B cell (primary cell): ENCODE measurements around the gene CHST1. TPM values are rescaled to one million over a fixed set of nuclear protein-coding genes. Genes with fewer than 3 reads are reported as not detected.

Experiments
- ATAC-seq: fragments of 200-7000 bp; cut with Tn5 transposase; one replicate; pipeline ENCODE4 v1.10.0; 2021; ENCODE audit warnings: low read depth, mild to moderate bottlenecking, moderate number of reproducible peaks, moderate library complexity
- CTCF ChIA-PET: fragments of 350-600 bp; sonication (Branson Sonifier 250); formaldehyde crosslinking; loops from one replicate; lab custom pipeline; 2021; ENCODE audit warnings: antibody characterized with exemption, inconsistent platforms; lab: Charles Lee
- POLR2A ChIA-PET: fragments of 350-600 bp; sonication (Branson Sonifier 250); formaldehyde crosslinking; loops from one replicate; lab custom pipeline; 2021; ENCODE audit warnings: antibody characterized with exemption; lab: Charles Lee
- DNase-seq: peaks from one replicate; pipeline ENCODE4 v3.0.0; 2013
- H2AFZ ChIP-seq: 2 replicates; pipeline ENCODE4 v1.6.1; 2012; ENCODE audit warnings: mild to moderate bottlenecking, low read depth, low read length; ENCODE audit not compliant: insufficient read depth, poor library complexity, severe bottlenecking
- H3K27ac ChIP-seq, 2 donors: 1 replicate in 1 of 2; 2 replicates in 1 of 2; pipeline ENCODE4 v1.5.1; 2012 to 2013; ENCODE audit warnings: low read length in 2 of 2, mild to moderate bottlenecking in 2 of 2, moderate library complexity in 1 of 2
- H3K27me3 ChIP-seq, 4 experiments: fragments of 200-600 bp in 1 of 4; sonication (generic) in 1 of 4; replicated peaks in 1 of 4; 1 replicate in 2 of 4; 2 replicates in 2 of 4; pipeline versions ENCODE4 v1.6.1 to v1.7.0; 2013 to 2016; ENCODE audit warnings: low read length in 3 of 4, mild to moderate bottlenecking in 2 of 4, mixed read lengths in 1 of 4, moderate library complexity in 1 of 4; ENCODE audit not compliant: insufficient read depth in 4 of 4, control insufficient read depth in 3 of 4; ENCODE audit errors: control extremely low read depth in 1 of 4
- H3K36me3 ChIP-seq, 2 experiments: replicated peaks in 1 of 2; 1 replicate in 1 of 2; 2 replicates in 1 of 2; pipeline versions ENCODE4 v1.6.1 to v1.7.1; 2013; ENCODE audit warnings: low read length in 1 of 2; ENCODE audit not compliant: insufficient read depth in 2 of 2, control insufficient read depth in 1 of 2; ENCODE audit errors: control extremely low read depth in 1 of 2, extremely low read depth in 1 of 2
- H3K4me1 ChIP-seq, 2 donors: fragments of 200-600 bp in 1 of 2; sonication (generic) in 1 of 2; 1 replicate in 1 of 2; 2 replicates in 1 of 2; pipeline versions ENCODE4 v1.5.1 to v1.6.1; 2013 to 2017; ENCODE audit warnings: low read length in 2 of 2; ENCODE audit not compliant: control insufficient read depth in 2 of 2, insufficient read depth in 2 of 2
- H3K4me2 ChIP-seq: replicated peaks from 2 replicates; pipeline ENCODE3; 2012; ENCODE audit warnings: mild to moderate bottlenecking, low read depth, low read length; ENCODE audit not compliant: poor library complexity, severe bottlenecking
- H3K4me3 ChIP-seq, 5 experiments: fragments of 200-600 bp in 1 of 5; sonication (generic) in 1 of 5; 1 replicate in 3 of 5; 2 replicates in 2 of 5; pipeline versions ENCODE4 v1.5.1 to v1.7.0; 2011 to 2016; ENCODE audit warnings: low read length in 4 of 5, mild to moderate bottlenecking in 4 of 5, low read depth in 2 of 5, control low read depth in 1 of 5, moderate library complexity in 1 of 5; ENCODE audit not compliant: insufficient read depth in 1 of 5; ENCODE audit errors: control extremely low read depth in 1 of 5, extremely low read depth in 1 of 5
- H3K79me2 ChIP-seq: fragments of 200-600 bp; sonication (generic); one replicate; pipeline ENCODE4 v1.6.0; 2016; ENCODE audit warnings: low read length; ENCODE audit not compliant: control insufficient read depth, insufficient read depth
- H3K9ac ChIP-seq: fragments of 200-600 bp; sonication (generic); 2 replicates; pipeline ENCODE4 v1.6.1; 2017; ENCODE audit warnings: mild to moderate bottlenecking, low read length, moderate library complexity
- H3K9me3 ChIP-seq, 3 donors: one replicate each; pipeline versions ENCODE4 v1.6.1 to v1.7.1; 2013; ENCODE audit warnings: low read length in 2 of 3; ENCODE audit not compliant: control insufficient read depth in 2 of 3, insufficient read depth in 1 of 3; ENCODE audit errors: control extremely low read depth in 1 of 3
- H4K20me1 ChIP-seq: 2 replicates; pipeline ENCODE4 v1.6.0; 2012; ENCODE audit warnings: mild to moderate bottlenecking, low read length; ENCODE audit not compliant: insufficient read depth, control insufficient read depth, poor library complexity, severe bottlenecking
- H3K27ac Mint-ChIP-seq: one replicate; pipeline ENCODE4 v1.8.0; 2021; ENCODE audit warnings: mixed read lengths
- H3K27me3 Mint-ChIP-seq: one replicate; pipeline ENCODE4 v1.8.0; 2021; ENCODE audit warnings: mixed read lengths
- H3K4me1 Mint-ChIP-seq: one replicate; pipeline ENCODE4 v1.8.0; 2021; ENCODE audit warnings: mixed read lengths
- H3K4me3 Mint-ChIP-seq: one replicate; pipeline ENCODE4 v1.8.0; 2021; ENCODE audit warnings: mixed read lengths
- H3K9me3 Mint-ChIP-seq: one replicate; pipeline ENCODE4 v1.8.0; 2022; ENCODE audit warnings: mixed read lengths; ENCODE audit not compliant: insufficient read depth
- EZH2 ChIP-seq: IDR thresholded peaks from 2 replicates; pipeline ENCODE4 v1.6.1; 2012; ENCODE audit warnings: borderline replicate concordance, low read depth, mild to moderate bottlenecking, moderate library complexity, low read length; ENCODE audit not compliant: insufficient read depth, poor library complexity, severe bottlenecking
- WGBS: methylation state at CpG from one replicate; pipeline ENCODE4 v1.1.5; 2013; ENCODE audit warnings: missing lambda C conversion rate; ENCODE audit not compliant: insufficient coverage; 5-methylcytosine and 5-hydroxymethylcytosine counted together
- intact Hi-C: fragments of 100-400 bp; cut with micrococcal nuclease; formaldehyde crosslinking; loops from one replicate; pipeline ENCODE4 v1.10.0; 2022
- polyA plus RNA-seq: library from polyadenylated mRNA; depleted of rRNA; stranded (reverse); fragments of >200 nt; gene quantifications from 2 replicates; pipeline ENCODE4 v1.2.3, GENCODE V29; 2012
- total RNA-seq, 2 donors: library from RNA; stranded (reverse); fragments of 120-200 nt in 1 of 2; gene quantifications; 1 replicate in 1 of 2; 2 replicates in 1 of 2; pipeline versions ENCODE4 v1.2.3 to v1.2.4, GENCODE V29; 2013 to 2022
- TF ChIP-seq, protein P1 (sequence below): fragments of 200-600 bp; IDR thresholded peaks from one replicate; pipeline ENCODE4 v1.8.0; 2022; ENCODE audit warnings: antibody characterized with exemption, mild to moderate bottlenecking

The CHST1 gene
- total and polyA plus RNA-seq, 2 donors (not counting 1 experiment from before 2014, with no cell fraction given), result not detected

DNA sequence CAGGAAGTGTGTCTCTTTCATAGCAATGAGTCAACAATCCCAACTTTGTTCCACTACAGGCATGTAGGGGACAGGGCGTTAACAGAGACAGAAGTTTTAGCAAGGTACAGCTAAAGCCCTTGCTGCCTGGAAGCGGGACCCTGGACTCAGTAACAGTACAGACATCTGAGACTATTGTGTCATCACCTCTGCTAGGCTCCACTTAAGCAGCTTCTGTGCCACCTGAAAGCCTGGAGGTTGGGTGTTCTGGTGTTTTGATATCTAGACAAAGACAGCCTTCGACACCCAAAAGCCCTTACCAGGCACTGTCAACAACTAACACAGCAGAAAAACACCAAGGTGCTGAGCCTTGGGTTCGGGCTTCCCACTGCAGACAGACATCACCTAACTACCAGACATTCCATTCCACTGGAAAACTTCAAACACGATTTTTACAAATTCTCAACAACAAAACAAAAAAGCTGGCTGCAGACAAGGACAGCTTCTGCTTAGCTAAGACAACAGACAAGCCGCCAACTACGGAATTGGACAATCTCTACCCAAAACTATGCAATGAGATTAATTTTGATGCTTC is 20.6 kb upstream of the CHST1 start:
- POLR2A ChIA-PET, result no interaction called here
- no peaks in the 10 kb centered on the region for H4K20me1 ChIP-seq
- H3K4me2 ChIP-seq, result no peak overlapping the region
- no peak overlapping the region for H3K27ac ChIP-seq
- DNase-seq (no peak), ATAC-seq (no peak)
- H3K9ac ChIP-seq, result no peak overlapping the region
- Mint-ChIP-seq H3K9me3 (no peaks in the 10 kb centered on the region), H3K4me3 (no peak overlapping the region), H3K27me3 (peaks cover 29% of the 10 kb centered on the region), H3K4me1 (no peaks in the 10 kb centered on the region), H3K27ac (no peak overlapping the region)
- no peak overlapping the region for H3K4me3 ChIP-seq
- peaks cover 0 to 6% (median 2%) of the 10 kb centered on the region in 4 experiments for H3K27me3 ChIP-seq
- no peaks in the 10 kb centered on the region for H3K79me2 ChIP-seq
- WGBS, result 85% methylated on average over 6 of the region's 7 CpGs
- no peaks in the 10 kb centered on the region for H3K36me3 ChIP-seq
- CTCF ChIA-PET, result interaction anchor here (0.6 kb wide), 2 partner anchors 30 to 254 kb away, joined by 3 read pairs; no protein-coding TSS in a partner anchor
- no peaks in the 10 kb centered on the region for H3K9me3 ChIP-seq
- H3K4me1 ChIP-seq, result no peaks in the 10 kb centered on the region
- intact Hi-C loops, result no loop called here
- H2AFZ ChIP-seq, result no peak overlapping the region
- no peak for TF ChIP-seq EZH2
- TF ChIP-seq, protein P1, sequence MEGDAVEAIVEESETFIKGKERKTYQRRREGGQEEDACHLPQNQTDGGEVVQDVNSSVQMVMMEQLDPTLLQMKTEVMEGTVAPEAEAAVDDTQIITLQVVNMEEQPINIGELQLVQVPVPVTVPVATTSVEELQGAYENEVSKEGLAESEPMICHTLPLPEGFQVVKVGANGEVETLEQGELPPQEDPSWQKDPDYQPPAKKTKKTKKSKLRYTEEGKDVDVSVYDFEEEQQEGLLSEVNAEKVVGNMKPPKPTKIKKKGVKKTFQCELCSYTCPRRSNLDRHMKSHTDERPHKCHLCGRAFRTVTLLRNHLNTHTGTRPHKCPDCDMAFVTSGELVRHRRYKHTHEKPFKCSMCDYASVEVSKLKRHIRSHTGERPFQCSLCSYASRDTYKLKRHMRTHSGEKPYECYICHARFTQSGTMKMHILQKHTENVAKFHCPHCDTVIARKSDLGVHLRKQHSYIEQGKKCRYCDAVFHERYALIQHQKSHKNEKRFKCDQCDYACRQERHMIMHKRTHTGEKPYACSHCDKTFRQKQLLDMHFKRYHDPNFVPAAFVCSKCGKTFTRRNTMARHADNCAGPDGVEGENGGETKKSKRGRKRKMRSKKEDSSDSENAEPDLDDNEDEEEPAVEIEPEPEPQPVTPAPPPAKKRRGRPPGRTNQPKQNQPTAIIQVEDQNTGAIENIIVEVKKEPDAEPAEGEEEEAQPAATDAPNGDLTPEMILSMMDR, result no peak

DNA sequence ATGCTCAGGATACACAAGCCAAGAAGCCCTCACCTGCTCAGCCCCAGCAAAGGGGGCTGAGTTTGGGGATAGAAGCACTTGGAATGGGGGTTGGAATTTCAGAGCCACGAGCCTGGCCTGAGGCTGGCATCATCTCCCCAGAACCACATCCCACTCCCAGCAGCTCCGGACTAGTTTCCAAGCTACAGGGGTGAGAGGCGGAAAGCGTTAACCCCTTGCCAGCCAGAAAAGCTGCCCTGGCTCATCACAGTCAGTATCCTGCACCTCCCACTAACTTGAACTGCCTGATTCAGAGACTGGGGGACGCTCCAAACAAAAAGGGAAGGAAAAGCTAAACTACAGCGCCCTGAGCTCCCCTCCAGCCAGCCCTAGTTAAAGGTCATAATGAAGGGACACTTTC is 19.0 kb upstream of the CHST1 start:
- Mint-ChIP-seq H3K27ac (no peak overlapping the region), H3K4me3 (no peak overlapping the region), H3K27me3 (peaks cover 35% of the 10 kb centered on the region), H3K9me3 (no peaks in the 10 kb centered on the region), H3K4me1 (no peaks in the 10 kb centered on the region)
- Histone ChIP-seq H3K79me2 (no peaks in the 10 kb centered on the region), H3K9me3 (no peaks in the 10 kb centered on the region), H3K9ac (no peak overlapping the region), H3K4me1 (no peaks in the 10 kb centered on the region), H3K4me3 (no peak overlapping the region), H3K27me3 (peaks cover 0 to 9% (median 2%) of the 10 kb centered on the region in 4 experiments), H3K4me2 (no peak overlapping the region), H4K20me1 (no peaks in the 10 kb centered on the region), H2AFZ (no peak overlapping the region), H3K36me3 (no peaks in the 10 kb centered on the region), H3K27ac (no peak overlapping the region)
- TF ChIP-seq, protein P1, result no peak
- no peak for TF ChIP-seq EZH2
- POLR2A ChIA-PET, result no interaction called here
- 65% methylated on average over 6 of the region's 6 CpGs for WGBS
- no peak for DNase-seq
- CTCF ChIA-PET, result no interaction called here
- intact Hi-C loops, result no loop called here
- no peak for ATAC-seq
